ENCODE data around the gene ZNF276.

- TF ChIP-seq CTCF (IDR thresholded peaks at IDR 0.05), result no peak
- TF ChIP-seq POLR2A (IDR thresholded peaks at IDR 0.05), result no peak
- no peak for TF ChIP-seq EP300 (IDR thresholded peaks at IDR 0.05; ENCODE audit: low read depth)
Measured at GRCh38 chr16:89709716-89710432, 11.5 kb upstream of the ZNF276 start.
